LNCAP (cell line): ENCODE results near the gene KRTAP12-1.

Experiments
- CTCF ChIP-seq: fragments of 450-650 bp; IDR thresholded peaks from 2 replicates; pipeline ENCODE4 v1.5.1; 2017; ENCODE audit warnings: mild to moderate bottlenecking

Gene KRTAP12-1

GRCh38 chr21:44710294-44710665 is 28.3 kb upstream of the KRTAP12-1 start:
- TF ChIP-seq CTCF, result no peak

GRCh38 chr21:44709426-44710293 is 27.7 kb upstream of the KRTAP12-1 start:
- TF ChIP-seq CTCF, result no peak

DNA sequence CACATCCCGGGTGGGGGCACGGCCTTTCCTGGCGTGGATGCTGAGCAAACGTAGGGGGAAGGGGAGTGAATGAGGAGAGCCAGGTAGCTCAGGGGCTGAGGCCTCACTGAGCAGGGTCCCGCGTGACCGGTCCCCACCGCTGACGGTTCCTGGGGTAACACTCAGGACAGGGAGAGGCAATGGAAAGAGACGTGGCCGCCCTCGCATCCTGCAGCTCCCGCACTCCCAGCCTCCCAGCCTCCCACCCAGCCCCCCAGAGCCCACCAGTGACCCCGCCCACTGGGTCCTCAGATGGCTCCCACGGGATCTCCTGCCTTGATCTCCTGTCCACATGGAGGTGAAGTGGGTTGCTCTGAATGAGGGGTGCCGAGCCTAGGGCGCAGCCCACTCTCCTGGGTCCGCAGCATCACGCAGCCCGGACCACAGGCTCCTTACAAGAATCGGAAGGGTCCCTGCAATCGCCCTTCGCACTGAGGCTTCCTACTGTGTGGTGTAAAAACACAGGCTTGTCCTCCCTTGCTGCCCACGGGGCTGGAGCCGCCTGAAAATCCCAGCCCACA is 27.0 kb upstream of the KRTAP12-1 start:
- TF ChIP-seq CTCF, result no peak

GRCh38 chr21:44708213-44708865 is 26.4 kb upstream of the KRTAP12-1 start:
- no peak for TF ChIP-seq CTCF

- TF ChIP-seq CTCF, result no peak
These were observed 25.0 kb upstream of the KRTAP12-1 start for GRCh38 chr21:44706706-44707581.

DNA sequence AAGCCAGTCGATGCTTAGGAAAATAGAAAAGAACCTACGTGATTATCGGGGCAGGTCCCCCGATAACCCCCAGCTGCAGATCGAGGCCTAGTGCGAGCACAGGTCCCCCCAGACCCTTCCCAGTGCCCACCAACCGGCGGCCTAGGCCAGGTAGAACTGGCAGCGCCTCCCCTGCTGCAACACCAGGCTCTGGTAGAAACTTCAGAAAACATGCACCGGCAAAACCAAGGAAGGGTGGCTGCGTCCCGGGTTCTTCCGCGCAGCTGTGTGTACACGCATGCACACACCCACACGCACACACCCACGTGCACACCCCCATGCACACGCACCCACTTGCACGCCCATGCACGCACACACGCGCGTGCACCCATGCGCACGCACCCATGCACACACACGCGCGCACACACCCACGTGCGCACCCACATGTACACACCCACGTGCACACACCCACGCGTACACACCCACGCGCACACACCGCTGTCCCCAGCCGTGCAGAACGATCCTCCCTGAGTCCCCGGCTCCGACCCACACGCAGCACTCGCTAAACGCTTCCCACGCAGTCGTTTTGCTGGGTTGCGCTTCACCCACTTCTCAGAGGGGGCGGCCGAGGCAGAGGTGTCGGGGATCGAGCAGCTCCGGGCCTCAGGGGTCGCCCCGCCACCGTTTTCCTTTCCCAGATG is 24.2 kb upstream of the KRTAP12-1 start:
- no peak for TF ChIP-seq CTCF

DNA sequence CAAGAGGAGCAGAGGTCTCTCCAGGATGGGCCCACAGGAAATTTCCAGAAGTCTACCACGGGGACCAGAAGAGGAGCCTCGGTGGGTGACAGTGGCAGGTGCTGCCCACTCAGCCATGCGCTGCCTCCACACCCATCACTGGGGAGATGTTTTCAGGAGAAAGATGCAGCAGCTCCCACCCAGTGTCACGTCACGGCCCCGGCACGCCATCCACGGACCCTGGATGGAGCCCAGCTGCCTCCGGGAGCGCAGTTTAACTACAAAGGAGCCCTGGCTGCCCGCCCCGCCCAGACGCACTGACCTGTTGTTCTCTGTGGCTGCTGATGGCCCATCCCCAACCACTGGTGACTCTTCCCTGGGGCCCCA is 22.7 kb upstream of the KRTAP12-1 start:
- TF ChIP-seq CTCF, result no peak
